Stomach (tissue), 4 donors: Measurements from ENCODE around the gene PLAGL1.

Experiments used
- POLR2A ChIP-seq, 4 donors: fragments of 450-650 bp; IDR thresholded peaks; one replicate each; pipeline ENCODE4 v1.6.1; 2016; ENCODE audit warnings: antibody characterized with exemption in 4 of 4, control low read depth in 2 of 4, mild to moderate bottlenecking in 1 of 4, moderate library complexity in 1 of 4
- TF ChIP-seq, protein P1 (sequence below), 7 experiments: fragments of 450-650 bp in 4 of 7; fragments of 200-600 bp in 3 of 7; sonication (generic) in 3 of 7; IDR thresholded peaks; one replicate each; pipeline ENCODE4 v1.5.1; 2016 to 2019; ENCODE audit warnings: antibody characterized with exemption in 7 of 7, control low read depth in 2 of 7, mild to moderate bottlenecking in 1 of 7

DNA sequence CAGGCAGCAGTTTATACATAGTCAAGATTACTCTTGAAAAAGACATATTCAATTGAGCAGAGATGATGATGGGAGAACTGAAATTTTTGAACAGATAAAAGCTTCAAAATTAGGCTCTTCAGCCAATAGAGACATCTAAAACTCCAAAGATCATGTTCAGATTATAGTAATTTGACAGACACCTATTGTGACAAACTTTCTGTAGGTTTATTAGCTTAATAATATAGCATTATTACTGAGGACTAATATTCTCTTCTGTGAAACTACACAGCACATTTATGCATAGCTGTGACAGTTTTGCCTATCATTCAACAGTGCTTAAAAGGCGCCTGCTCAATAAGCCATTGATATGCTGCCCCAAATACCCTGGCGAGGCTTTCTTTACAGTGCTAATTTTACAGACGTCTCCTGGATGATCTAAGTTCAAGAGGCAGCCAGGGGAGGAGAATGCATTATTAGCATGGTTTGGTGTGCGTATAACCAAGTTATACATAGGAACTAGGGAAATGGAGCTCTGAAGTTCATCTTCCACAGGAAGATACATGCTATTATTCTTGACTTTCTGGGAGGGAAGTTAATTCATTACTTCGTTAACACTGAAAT, 21.5 kb downstream of the PLAGL1 start:
- TF ChIP-seq, protein P1, sequence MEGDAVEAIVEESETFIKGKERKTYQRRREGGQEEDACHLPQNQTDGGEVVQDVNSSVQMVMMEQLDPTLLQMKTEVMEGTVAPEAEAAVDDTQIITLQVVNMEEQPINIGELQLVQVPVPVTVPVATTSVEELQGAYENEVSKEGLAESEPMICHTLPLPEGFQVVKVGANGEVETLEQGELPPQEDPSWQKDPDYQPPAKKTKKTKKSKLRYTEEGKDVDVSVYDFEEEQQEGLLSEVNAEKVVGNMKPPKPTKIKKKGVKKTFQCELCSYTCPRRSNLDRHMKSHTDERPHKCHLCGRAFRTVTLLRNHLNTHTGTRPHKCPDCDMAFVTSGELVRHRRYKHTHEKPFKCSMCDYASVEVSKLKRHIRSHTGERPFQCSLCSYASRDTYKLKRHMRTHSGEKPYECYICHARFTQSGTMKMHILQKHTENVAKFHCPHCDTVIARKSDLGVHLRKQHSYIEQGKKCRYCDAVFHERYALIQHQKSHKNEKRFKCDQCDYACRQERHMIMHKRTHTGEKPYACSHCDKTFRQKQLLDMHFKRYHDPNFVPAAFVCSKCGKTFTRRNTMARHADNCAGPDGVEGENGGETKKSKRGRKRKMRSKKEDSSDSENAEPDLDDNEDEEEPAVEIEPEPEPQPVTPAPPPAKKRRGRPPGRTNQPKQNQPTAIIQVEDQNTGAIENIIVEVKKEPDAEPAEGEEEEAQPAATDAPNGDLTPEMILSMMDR (IDR thresholded peaks at IDR 0.05) = no peak
- no peak for TF ChIP-seq POLR2A (IDR thresholded peaks at IDR 0.05)
